IPS-15b (cell line): ENCODE measurements around the gene RECQL.
"Not testable (repeated sequence)": the region's sequence is repeated elsewhere in the genome, so short reads cannot be mapped to it uniquely, and the experiment has no call there.

ENCODE experiments used
- H3K27me3 ChIP-seq: one replicate; pipeline ENCODE4 v1.6.1; 2013; ENCODE audit warnings: low read length; ENCODE audit not compliant: control insufficient read depth, insufficient read depth
- H3K36me3 ChIP-seq: one replicate; pipeline ENCODE4 v1.6.1; 2013; ENCODE audit warnings: low read length; ENCODE audit not compliant: control insufficient read depth, insufficient read depth
- H3K4me1 ChIP-seq: one replicate; pipeline ENCODE4 v1.6.1; 2013; ENCODE audit warnings: mild to moderate bottlenecking, low read length; ENCODE audit not compliant: control insufficient read depth, insufficient read depth
- H3K4me3 ChIP-seq: one replicate; pipeline ENCODE4 v1.5.1; 2013; ENCODE audit warnings: low read depth, low read length
- H3K9ac ChIP-seq: one replicate; pipeline ENCODE4 v1.6.1; 2013; ENCODE audit warnings: low read depth, mild to moderate bottlenecking, low read length
- H3K9me3 ChIP-seq: one replicate; pipeline ENCODE4 v1.6.1; 2013; ENCODE audit warnings: mild to moderate bottlenecking, low read length; ENCODE audit not compliant: control insufficient read depth, insufficient read depth

RECQL gene

GRCh38 chr12:21453312-21453852, 48.1 kb downstream of the RECQL start:
- Histone ChIP-seq H3K4me1 (no peaks in the 10 kb centered on the region), H3K36me3 (no peaks in the 10 kb centered on the region), H3K27me3 (no peaks in the 10 kb centered on the region), H3K9me3 (no peaks in the 10 kb centered on the region), H3K9ac (no peak overlapping the region), H3K4me3 (no peak overlapping the region)

- Histone ChIP-seq H3K9me3 (no peaks in the 10 kb centered on the region), H3K4me1 (no peaks in the 10 kb centered on the region), H3K9ac (no peak overlapping the region), H3K27me3 (no peaks in the 10 kb centered on the region), H3K36me3 (no peaks in the 10 kb centered on the region), H3K4me3 (no peak overlapping the region)
These were observed 49.9 kb downstream of the RECQL start for GRCh38 chr12:21451529-21451928.

DNA sequence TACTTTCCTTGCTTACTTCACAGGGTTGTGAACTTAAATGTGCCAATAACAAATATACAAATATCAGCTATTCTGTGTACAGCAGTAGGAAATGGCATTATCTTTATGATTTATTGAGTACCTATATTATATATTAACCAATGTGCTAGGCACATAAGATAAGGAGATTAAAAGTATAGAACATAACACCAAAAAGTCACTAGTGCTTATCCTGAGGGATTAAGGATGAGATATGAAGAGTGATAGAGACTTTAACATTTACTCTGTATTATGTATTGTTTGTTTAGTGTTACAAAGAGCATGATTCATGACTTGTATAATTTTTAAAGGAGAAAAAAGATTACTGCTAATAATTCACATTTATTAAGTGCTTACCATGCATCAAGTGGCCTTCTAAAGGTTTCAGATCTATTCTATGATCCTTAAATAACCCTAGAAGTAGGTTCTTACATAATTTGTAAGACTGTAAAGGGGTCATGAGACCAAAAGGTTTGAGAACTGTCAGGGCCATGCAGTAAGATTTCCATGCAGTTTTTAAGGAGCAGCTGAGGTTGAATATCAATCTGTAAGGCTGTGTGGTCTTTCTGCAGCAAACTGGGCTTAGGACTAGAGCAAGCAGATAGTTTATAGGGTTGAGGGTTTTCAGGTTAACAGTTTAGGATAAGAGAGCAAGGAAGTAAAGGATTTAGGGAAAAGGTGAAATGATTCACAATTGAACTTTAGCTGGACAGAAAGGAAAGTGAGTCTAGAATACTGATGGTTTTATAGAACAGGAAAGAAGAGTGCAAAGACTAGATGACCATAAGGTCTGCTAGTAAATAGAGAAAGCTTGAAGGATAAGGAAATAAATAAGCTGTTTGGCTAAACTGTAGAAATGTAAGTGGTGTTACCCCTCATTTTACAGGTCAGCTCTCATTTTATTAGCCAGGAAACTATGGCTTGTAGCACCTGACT, 57.0 kb downstream of the RECQL start:
- no peaks in the 10 kb centered on the region for H3K27me3 ChIP-seq
- no peaks in the 10 kb centered on the region for H3K9me3 ChIP-seq
- no peak overlapping the region for H3K4me3 ChIP-seq
- H3K36me3 ChIP-seq = no peaks in the 10 kb centered on the region
- H3K9ac ChIP-seq = no peak overlapping the region
- no peaks in the 10 kb centered on the region for H3K4me1 ChIP-seq

DNA sequence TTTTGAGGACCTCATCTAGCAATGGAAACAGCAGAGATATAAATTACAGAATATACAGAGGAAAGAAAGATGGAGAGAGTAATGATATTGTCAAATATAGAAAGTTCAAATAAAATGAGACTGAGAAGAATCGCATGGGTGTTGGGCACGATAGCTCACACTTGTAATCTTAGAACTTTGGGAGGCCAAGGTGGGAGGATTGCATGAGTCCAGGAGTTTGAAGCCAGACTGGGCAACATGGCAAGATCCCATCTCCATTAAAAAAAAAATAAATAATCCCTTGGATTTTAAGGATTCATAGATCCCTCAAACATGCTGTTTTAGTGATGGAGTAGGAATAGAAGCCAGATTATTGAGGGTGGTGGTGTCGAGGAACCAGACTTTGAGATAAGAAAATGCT, 62.1 kb downstream of the RECQL start:
- Histone ChIP-seq H3K4me1 (peaks cover 3% of the 10 kb centered on the region), H3K27me3 (peaks cover 5% of the 10 kb centered on the region), H3K4me3 (no peak overlapping the region), H3K9me3 (no peaks in the 10 kb centered on the region), H3K36me3 (no peaks in the 10 kb centered on the region), H3K9ac (no peak overlapping the region)

GRCh38 chr12:21438643-21439042, 62.8 kb downstream of the RECQL start:
- H3K4me3 ChIP-seq = peak overlapping the region; percentile 83
- H3K9ac ChIP-seq = peak overlapping the region; percentile 74

GRCh38 chr12:21434699-21435098, 66.7 kb downstream of the RECQL start:
- H3K4me3 ChIP-seq = no peak overlapping the region
- no peak overlapping the region for H3K9ac ChIP-seq
- no peaks in the 10 kb centered on the region for H3K36me3 ChIP-seq
- H3K9me3 ChIP-seq = no peaks in the 10 kb centered on the region
- H3K27me3 ChIP-seq = peaks cover 5% of the 10 kb centered on the region
- H3K4me1 ChIP-seq = peaks cover 3% of the 10 kb centered on the region

More at GRCh38 chr12:21438643-21439042, 62.8 kb downstream of the RECQL start:
- peaks cover 5% of the 10 kb centered on the region for H3K27me3 ChIP-seq
- no peaks in the 10 kb centered on the region for H3K9me3 ChIP-seq
- peaks cover 3% of the 10 kb centered on the region for H3K4me1 ChIP-seq
- no peaks in the 10 kb centered on the region for H3K36me3 ChIP-seq

DNA sequence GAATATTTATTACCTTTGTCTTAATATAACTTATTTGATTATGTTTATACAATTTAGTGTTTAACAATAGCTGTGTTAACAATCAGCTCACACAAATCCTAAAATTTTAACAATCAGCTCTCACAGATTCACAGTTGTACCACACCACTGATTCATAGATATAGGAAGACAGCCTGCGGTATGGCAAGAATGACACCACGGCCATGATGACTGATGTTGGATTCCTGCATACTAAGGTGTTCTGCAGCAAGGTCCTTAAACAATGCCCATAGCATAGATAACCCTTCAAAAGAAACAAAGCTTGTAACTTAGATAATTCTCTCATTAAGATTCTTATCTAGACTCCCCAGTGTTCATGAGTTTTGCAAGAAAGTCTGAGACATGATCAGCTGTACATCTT, 67.9 kb downstream of the RECQL start:
- Histone ChIP-seq H3K9me3 (no peaks in the 10 kb centered on the region), H3K4me3 (no peak overlapping the region), H3K9ac (no peak overlapping the region), H3K27me3 (peaks cover 5% of the 10 kb centered on the region), H3K4me1 (peaks cover 3% of the 10 kb centered on the region), H3K36me3 (no peaks in the 10 kb centered on the region)

DNA sequence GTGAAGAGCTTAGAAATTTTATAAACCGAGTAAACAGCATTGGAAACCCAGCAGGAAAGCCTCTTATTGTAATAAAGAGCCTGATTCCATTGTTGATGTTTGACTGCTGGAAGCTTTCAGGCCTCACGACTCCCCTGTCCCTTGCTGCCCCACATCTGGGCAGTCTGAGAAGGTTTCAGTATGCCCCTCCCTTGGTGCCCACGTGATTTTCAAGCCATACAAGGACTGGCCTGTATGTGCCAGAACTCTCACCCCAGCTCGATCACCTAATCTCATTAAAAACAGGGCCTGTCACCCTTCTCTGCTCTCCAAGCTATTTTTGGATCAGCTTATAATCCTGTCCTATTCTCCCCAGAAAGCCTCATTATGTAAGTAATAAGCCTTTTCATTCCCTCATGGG, 71.4 kb downstream of the RECQL start:
- Histone ChIP-seq H3K36me3 (no peaks in the 10 kb centered on the region), H3K27me3 (no peaks in the 10 kb centered on the region), H3K9me3 (no peaks in the 10 kb centered on the region), H3K4me1 (no peaks in the 10 kb centered on the region), H3K4me3 (no peak overlapping the region), H3K9ac (no peak overlapping the region)

DNA sequence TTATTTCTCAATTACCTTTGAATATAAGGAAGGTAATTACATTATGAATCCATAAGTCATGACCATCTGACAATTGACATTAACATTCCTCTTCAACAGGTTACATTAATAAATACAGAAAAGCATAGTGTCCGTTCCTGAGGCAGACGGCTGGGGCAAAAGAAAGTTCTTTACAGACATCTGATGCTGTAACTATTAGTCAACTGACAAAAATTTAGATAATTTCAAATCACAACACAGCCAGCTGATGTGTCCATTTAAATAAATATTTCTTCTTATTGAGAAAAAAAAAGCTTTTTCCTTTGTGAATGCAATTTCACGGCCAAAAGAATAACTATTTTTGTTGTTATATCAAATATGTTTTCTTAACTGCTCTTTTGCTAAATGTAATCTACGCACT, 73.2 kb downstream of the RECQL start:
- H3K36me3 ChIP-seq = no peaks in the 10 kb centered on the region
- H3K9ac ChIP-seq = no peak overlapping the region
- H3K27me3 ChIP-seq = no peaks in the 10 kb centered on the region
- H3K4me1 ChIP-seq = no peaks in the 10 kb centered on the region
- no peaks in the 10 kb centered on the region for H3K9me3 ChIP-seq
- H3K4me3 ChIP-seq = no peak overlapping the region

GRCh38 chr12:21419009-21419699, 82.3 kb downstream of the RECQL start:
- H3K9me3 ChIP-seq, H3K27me3 ChIP-seq, H3K4me1 ChIP-seq, H3K36me3 ChIP-seq: not testable (repeated sequence)
- peak overlapping the region; percentile 60 for H3K9ac ChIP-seq
- peak overlapping the region; percentile 58 for H3K4me3 ChIP-seq
